Mucosa of stomach (tissue), 1 donor: ENCODE data around the gene CNIH1.

Source experiments
- H3K27me3 ChIP-seq: one replicate; pipeline ENCODE4 v1.7.0; 2013; ENCODE audit warnings: mild to moderate bottlenecking, low read length; ENCODE audit not compliant: control insufficient read depth, insufficient read depth
- H3K36me3 ChIP-seq: one replicate; pipeline ENCODE4 v1.7.0; 2013; ENCODE audit warnings: low read length; ENCODE audit not compliant: control insufficient read depth, insufficient read depth
- H3K4me1 ChIP-seq: one replicate; pipeline ENCODE4 v1.7.0; 2013; ENCODE audit warnings: mild to moderate bottlenecking, low read length; ENCODE audit not compliant: control insufficient read depth, insufficient read depth
- H3K4me3 ChIP-seq: one replicate; pipeline ENCODE4 v1.7.0; 2013; ENCODE audit warnings: low read length
- H3K9ac ChIP-seq: one replicate; pipeline ENCODE4 v1.7.0; 2013; ENCODE audit warnings: mild to moderate bottlenecking, low read length, moderate library complexity
- H3K9me3 ChIP-seq: one replicate; pipeline ENCODE4 v1.7.0; 2013; ENCODE audit warnings: mild to moderate bottlenecking, low read length, moderate library complexity; ENCODE audit not compliant: control insufficient read depth
- donor health status: Pancreatic carcinoma.

Gene CNIH1

DNA sequence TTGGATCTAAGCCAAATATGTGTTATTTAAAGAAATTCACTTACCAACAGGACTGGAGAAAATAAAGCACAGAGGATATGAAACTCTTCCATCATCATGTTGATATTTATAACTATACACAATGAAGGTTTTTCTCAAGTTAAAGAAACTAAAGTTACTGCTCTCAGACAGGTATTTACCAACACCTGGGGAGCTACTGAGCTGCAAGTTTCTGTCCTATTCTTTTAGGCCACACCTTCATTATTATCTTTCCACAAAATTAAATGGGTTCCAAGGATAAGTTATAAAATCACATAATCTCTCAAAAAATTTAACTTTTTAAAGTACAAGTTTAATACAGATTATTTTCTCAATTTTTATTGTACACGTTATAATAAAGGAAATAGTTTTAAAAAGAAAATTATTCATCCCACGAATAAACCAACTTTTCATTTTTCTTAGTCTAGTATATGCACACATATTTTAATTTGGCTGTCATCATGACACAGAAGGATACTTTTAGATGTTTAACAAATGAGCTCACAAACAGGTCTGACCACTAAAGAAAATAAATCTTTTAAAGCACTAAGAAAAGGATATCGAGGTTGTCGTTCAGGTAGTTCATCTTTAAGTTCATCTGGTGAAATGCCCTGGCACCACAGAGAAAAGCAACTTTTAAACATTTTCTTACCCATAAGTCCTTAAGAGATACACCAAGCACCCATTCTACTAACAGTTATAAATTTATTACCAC lies 39.8 kb upstream of the CNIH1 start:
- Histone ChIP-seq H3K4me3 (no peak overlapping the region), H3K4me1 (no peaks in the 10 kb centered on the region), H3K9me3 (no peaks in the 10 kb centered on the region), H3K27me3 (no peaks in the 10 kb centered on the region), H3K36me3 (no peaks in the 10 kb centered on the region), H3K9ac (no peak overlapping the region)

DNA sequence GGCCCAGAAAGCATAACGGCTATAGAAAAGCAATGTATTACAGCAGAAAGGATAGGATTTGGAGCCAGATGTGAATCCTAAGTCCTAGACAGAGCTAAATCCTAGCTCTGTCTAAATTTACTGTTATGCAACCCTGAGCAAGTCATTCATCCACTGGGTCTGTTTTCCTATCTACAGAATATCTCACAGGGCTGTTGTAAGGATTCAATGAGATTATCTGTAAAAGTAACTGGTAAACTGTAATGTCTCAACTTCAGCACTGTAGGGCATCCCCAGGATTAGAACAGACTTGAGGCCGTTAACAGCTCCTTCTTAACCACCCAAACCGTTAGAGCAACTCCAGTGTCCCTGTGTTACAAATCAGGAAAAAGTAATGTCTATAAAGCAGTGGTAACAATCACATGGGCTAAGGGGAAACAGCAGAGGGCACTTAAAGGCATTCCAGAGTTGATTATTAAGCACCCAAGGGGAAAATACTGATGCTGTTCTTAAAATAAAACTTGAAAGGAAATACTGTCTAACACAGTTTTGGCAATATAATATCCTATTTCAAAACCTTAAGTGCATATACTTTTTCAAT lies 37.6 kb upstream of the CNIH1 start:
- H3K9ac ChIP-seq: no peak overlapping the region
- H3K4me3 ChIP-seq: no peak overlapping the region
- H3K36me3 ChIP-seq: no peaks in the 10 kb centered on the region
- no peaks in the 10 kb centered on the region for H3K27me3 ChIP-seq
- no peaks in the 10 kb centered on the region for H3K4me1 ChIP-seq
- H3K9me3 ChIP-seq: no peaks in the 10 kb centered on the region

DNA sequence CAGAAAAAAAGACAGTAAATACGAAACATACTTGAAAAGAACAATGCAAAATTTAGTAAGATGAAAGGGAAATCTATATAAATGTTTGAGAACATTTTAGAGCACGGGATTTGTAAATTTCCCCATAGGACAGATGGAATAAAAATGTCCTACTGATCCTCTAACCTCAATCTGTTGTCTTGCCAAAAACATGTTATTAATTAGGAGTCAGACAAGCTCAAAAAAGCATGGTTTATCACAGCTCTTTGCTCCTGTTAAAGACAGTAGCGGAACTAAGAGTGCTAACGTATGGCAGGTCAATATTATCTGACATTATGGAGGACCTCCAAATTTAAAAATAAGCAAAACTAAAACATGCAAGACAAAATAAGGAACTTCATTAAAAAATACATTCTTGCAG lies 34.7 kb upstream of the CNIH1 start:
- peaks cover 9% of the 10 kb centered on the region for H3K4me1 ChIP-seq

DNA sequence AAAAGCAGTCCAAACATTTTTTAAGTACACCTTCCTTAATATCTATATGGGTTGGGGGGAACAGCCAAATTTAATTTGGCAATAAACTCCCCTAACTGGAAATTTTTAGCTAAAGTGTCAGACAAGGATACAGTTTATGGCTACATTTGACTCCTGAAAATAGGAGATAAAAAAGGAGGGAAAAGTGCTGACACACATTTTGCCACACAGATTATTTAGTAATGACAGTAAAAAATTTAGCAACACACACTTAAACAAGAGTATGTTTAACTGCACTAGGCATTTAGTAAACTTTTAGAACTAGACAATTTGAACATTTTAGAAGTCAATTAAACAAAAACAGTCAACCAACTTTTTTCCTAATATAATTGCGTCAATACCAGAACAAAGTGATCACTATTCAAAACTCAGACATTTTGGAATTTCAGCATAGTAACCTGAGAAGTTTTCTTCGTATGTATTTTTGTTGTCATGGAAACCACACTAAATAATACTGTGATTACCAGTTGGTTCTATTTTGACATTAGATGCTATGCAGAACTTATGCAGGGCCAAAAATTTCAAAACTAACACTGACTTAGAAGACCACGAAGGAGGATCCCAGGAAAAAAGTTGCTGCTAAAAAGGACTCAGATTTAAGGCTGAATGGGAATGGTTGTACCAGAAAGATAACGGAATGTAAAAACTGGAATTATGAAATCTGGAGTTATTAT lies 34.2 kb upstream of the CNIH1 start:
- H3K9ac ChIP-seq: no peak overlapping the region
- H3K4me3 ChIP-seq: no peak overlapping the region
- H3K9me3 ChIP-seq: no peaks in the 10 kb centered on the region
- H3K4me1 ChIP-seq: peaks cover 15% of the 10 kb centered on the region
- H3K36me3 ChIP-seq: no peaks in the 10 kb centered on the region
- no peaks in the 10 kb centered on the region for H3K27me3 ChIP-seq

More for the DNA sequence above, 34.7 kb upstream of the CNIH1 start:
- H3K27me3 ChIP-seq: no peaks in the 10 kb centered on the region
- no peak overlapping the region for H3K9ac ChIP-seq
- no peaks in the 10 kb centered on the region for H3K36me3 ChIP-seq
- no peaks in the 10 kb centered on the region for H3K9me3 ChIP-seq
- H3K4me3 ChIP-seq: no peak overlapping the region

DNA sequence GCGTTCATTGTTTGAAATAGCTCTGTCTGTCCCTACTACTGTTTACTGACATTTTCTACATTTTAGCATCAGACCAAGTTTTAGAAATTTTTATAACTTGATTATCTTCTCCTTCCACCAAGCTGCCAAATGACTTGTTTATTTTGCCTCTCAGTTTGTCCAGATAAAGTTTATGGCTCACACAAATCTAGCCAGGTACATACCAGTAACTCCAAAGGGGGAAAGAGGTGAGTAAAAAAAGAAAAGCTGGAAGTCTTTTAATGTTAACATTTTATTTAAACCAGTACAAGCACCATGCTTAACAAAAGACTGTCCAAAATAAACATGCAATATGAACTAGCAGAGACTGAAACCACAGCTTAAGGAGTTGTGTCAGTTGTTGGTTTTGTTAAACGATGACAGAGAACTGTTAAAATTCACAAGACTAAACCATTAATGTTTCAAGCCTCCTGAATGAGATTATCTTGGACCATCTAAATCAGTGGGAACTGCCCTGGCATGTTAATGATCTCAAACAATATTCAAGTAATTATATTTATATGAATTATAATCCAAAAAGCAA lies 33.1 kb upstream of the CNIH1 start:
- H3K27me3 ChIP-seq: no peaks in the 10 kb centered on the region
- no peaks in the 10 kb centered on the region for H3K9me3 ChIP-seq
- H3K4me3 ChIP-seq: no peak overlapping the region
- H3K4me1 ChIP-seq: peaks cover 16% of the 10 kb centered on the region
- no peak overlapping the region for H3K9ac ChIP-seq
- H3K36me3 ChIP-seq: no peaks in the 10 kb centered on the region

DNA sequence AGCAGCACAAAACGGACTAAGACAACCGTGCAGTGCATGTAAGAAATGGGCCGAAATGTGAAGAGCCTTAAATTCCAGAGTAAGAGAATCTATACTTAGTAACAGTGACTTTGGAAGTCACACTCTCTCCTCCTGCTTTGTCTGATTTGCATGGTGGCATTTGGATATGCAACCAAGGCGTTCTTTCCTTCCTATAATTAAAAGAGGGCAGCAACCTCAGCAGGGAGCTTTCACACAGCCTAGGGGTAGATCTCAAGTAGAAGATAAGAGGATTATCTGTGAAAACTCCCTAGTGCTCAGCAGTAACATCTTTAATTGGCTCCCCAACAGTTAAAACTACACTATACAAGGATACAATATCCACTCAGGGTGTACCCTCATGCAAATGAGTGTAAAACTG lies 31.1 kb upstream of the CNIH1 start:
- Histone ChIP-seq H3K9ac (no peak overlapping the region), H3K27me3 (no peaks in the 10 kb centered on the region), H3K36me3 (no peaks in the 10 kb centered on the region), H3K4me1 (peaks cover 16% of the 10 kb centered on the region), H3K4me3 (no peak overlapping the region), H3K9me3 (peaks cover 4% of the 10 kb centered on the region)

DNA sequence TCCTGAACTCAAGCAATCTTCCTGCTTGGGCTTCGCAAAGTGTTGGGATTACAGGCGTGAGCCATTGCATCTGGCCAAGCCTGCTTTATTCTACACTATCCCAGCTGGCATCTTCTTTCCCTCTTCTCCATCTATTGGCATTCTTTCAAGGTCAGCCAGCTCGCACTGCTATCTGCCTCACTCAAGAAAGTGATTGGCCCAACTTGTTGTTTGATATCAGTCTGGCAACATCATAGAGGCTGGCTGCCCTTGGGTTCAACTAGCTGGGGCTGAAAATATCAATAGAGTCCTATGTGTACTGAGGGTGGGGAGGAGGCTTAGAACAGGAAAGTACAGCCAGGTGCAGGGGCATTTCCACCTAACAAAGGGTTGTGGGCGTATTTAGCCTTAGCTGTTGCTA lies 30.5 kb upstream of the CNIH1 start:
- Histone ChIP-seq H3K9me3 (peaks cover 6% of the 10 kb centered on the region), H3K4me1 (peaks cover 16% of the 10 kb centered on the region), H3K4me3 (no peak overlapping the region), H3K27me3 (no peaks in the 10 kb centered on the region), H3K9ac (no peak overlapping the region), H3K36me3 (no peaks in the 10 kb centered on the region)

DNA sequence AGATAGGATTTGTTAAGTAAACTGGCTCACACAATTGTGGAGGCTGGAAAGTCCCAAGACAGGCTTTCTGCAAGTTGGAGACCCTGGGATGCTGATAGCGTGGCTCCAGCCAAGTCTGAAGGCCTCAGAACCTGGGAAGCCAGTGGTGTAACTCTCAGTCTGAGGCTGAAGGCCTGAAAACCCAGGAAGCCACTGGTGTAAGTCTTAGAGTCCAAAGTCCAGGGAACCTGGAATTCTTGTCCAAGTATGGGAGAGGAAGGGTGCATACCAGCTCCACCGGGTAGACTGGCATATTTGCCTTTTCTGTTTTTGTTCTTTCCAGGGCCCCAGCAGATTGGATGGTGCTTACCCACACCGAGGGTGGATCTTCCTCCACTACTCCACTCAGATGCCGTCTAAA lies 29.5 kb upstream of the CNIH1 start:
- Histone ChIP-seq H3K9ac (no peak overlapping the region), H3K4me3 (no peak overlapping the region), H3K4me1 (peaks cover 16% of the 10 kb centered on the region), H3K9me3 (peaks cover 6% of the 10 kb centered on the region), H3K27me3 (no peaks in the 10 kb centered on the region), H3K36me3 (no peaks in the 10 kb centered on the region)

DNA sequence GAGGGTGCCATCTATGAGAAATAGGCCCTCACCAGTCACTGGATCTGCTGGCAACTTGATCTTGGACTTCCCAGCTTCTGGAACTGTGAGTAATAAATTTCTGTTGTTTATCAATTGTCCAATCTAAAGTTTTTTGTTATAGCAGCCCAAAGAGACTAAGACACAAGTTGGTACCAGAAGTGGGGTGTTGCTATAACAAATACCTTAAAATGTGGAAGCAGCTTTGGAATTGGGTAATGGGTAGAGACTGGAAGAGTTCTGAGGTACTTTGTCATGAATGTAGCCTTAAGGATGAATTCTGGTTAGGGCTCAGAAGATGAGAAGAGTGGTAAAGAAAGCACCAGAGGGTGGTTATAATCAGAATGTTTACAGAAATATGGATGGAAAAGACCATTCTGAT lies 26.1 kb upstream of the CNIH1 start:
- no peak overlapping the region for H3K4me3 ChIP-seq
- H3K36me3 ChIP-seq: no peaks in the 10 kb centered on the region
- peaks cover 16% of the 10 kb centered on the region for H3K4me1 ChIP-seq
- peaks cover 13% of the 10 kb centered on the region for H3K27me3 ChIP-seq
- peaks cover 6% of the 10 kb centered on the region for H3K9me3 ChIP-seq
- no peak overlapping the region for H3K9ac ChIP-seq

DNA sequence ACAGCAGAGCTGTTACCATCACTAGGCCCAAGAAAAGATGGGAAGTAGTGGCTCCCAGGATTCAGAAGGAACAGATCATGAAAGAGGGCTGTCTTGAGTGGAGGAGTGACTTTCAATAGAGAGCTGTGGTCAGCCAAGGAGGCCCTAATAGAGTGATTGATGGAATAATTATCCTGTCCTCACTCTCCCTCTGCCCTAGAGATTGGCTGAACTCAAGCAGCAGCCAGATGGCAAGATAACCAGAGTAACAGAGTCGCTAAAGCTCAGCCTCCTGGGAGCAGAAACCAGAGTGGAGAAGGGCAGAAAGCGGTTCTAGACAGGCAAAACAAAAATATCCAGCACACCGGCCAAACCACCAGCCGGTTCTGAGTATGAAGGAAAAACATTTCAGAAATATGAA lies 24.5 kb upstream of the CNIH1 start:
- Histone ChIP-seq H3K9ac (no peak overlapping the region), H3K4me1 (peaks cover 4% of the 10 kb centered on the region)

DNA sequence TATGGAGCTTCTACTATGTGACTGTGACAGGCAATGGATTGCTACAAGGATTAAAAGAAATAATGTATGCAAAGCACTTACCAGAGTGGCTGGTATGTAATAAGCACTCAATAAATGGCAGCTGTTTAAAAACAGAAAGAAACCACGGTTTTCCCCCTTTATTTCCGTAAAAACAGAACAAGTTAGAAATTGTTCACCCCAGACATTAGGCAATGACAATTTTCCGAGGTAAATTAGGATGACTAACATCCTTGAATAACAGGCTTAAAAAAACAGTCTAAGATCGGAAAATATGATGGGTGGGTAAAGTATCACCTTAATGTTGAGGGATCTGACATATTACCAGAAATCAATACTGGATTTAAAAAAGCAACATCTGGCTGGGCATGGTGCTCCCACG lies 20.9 kb upstream of the CNIH1 start:
- Histone ChIP-seq H3K27me3 (peaks cover 39% of the 10 kb centered on the region), H3K36me3 (no peaks in the 10 kb centered on the region), H3K9ac (no peak overlapping the region), H3K4me1 (no peaks in the 10 kb centered on the region), H3K4me3 (no peak overlapping the region), H3K9me3 (peaks cover 9% of the 10 kb centered on the region)

More for the DNA sequence above, 24.5 kb upstream of the CNIH1 start:
- Histone ChIP-seq H3K36me3 (no peaks in the 10 kb centered on the region), H3K9me3 (peaks cover 6% of the 10 kb centered on the region), H3K4me3 (no peak overlapping the region), H3K27me3 (peaks cover 20% of the 10 kb centered on the region)

DNA sequence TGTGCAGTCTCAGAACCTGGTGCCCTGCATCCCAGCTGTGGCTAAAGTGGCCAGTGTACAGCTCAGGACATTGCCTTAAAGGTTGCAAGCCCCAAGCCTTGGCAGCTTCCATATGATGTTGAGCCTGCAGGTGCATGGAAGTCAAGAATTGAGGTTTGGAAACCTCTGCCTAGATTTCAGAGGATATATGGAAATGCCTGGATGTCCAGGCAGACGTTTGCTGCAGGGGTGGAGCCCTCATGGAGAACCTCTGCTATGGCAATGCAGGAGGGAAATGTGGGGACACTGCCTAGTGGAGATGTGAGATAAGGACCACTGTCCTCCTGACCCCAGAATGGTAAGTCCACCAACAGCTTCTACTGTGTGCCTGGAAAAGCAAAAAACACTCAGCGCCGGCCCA lies 17.9 kb upstream of the CNIH1 start:
- Histone ChIP-seq H3K4me3 (no peak overlapping the region), H3K27me3 (peaks cover 43% of the 10 kb centered on the region), H3K4me1 (no peaks in the 10 kb centered on the region), H3K9ac (no peak overlapping the region), H3K9me3 (peaks cover 9% of the 10 kb centered on the region), H3K36me3 (no peaks in the 10 kb centered on the region)
